ENCODE measurements around the gene IL13RA2. TPM values are rescaled to one million over a fixed set of nuclear protein-coding genes. Genes with fewer than 3 reads are reported as not detected.

The IL13RA2 gene
- total and polyA plus RNA-seq, 11 donors: 0.11 to 0.68 (median 0.31) TPM; not detected in 7

DNA sequence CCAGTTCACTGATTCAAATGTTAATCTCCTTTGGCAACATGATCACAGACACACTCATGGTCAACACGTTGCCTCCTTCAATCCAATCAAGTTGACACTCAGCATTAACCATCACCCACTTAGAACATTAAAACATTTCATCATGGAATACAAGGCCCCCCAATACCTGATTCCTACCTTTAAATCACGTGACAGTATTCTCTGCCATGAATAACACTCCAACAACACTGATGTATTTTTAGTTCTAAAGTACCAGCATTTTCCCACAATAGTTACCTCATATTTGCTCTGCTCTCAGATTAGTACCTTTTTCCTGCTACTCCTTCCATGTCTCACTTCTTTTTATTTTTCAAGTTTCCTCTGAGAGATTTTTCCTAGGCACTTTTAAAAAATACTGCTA lies 19.6 kb downstream of the IL13RA2 start:
- H3K36me3 ChIP-seq: no peaks in the 10 kb centered on the region
- WGBS, 4 donors: 42 to 64% (median 48%) methylated on average over 2 of the region's 2 CpGs

DNA sequence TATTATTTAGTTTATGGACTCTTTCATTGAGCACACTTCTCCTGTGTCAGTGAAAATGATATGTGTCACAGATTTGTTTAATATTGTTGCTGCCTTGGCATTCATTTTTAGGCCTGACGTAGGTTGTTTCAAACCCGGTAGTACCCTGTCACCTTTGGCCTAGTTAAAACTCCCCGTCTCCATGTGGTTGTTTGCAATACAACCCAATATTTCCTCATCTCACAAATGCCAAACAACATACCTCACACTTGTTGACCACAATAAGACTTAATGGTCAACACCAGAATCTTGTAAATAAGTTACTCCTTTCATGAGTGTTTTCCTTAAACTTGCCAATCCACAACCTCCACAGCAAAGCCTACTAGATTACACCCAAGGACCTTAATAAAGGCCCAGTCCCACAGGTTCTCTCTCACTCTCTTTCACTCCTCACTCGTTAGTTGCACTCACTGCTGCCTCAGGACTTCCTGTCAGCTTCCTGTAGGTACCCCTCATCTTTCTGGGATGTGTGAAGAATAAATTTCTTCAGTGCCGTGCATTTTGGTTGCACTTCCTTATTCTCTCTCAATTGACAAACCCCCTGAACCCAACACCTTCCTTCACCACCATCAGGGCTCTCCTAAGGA lies 31.3 kb downstream of the IL13RA2 start:
- no peaks in the 10 kb centered on the region for H3K9me3 ChIP-seq
- no peak for ATAC-seq
- no peak overlapping the region for H3K4me3 ChIP-seq
- no peak for DNase-seq
- TF ChIP-seq, protein P1, sequence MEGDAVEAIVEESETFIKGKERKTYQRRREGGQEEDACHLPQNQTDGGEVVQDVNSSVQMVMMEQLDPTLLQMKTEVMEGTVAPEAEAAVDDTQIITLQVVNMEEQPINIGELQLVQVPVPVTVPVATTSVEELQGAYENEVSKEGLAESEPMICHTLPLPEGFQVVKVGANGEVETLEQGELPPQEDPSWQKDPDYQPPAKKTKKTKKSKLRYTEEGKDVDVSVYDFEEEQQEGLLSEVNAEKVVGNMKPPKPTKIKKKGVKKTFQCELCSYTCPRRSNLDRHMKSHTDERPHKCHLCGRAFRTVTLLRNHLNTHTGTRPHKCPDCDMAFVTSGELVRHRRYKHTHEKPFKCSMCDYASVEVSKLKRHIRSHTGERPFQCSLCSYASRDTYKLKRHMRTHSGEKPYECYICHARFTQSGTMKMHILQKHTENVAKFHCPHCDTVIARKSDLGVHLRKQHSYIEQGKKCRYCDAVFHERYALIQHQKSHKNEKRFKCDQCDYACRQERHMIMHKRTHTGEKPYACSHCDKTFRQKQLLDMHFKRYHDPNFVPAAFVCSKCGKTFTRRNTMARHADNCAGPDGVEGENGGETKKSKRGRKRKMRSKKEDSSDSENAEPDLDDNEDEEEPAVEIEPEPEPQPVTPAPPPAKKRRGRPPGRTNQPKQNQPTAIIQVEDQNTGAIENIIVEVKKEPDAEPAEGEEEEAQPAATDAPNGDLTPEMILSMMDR (IDR thresholded peaks at IDR 0.05): no peak
- no peak for TF ChIP-seq POLR2A (IDR thresholded peaks at IDR 0.05)
- intact Hi-C loops (cut with DNase I): no loop called here
- 65 to 81% (median 72%) methylated on average over 5 of the region's 5 CpGs for WGBS, 4 donors
- no peak overlapping the region for H3K27ac ChIP-seq
- H3K27me3 ChIP-seq: peaks cover 0 to 4% (median 0%) of the 10 kb centered on the region in 9 donors
- no peaks in the 10 kb centered on the region for H3K36me3 ChIP-seq
- H3K4me1 ChIP-seq: no peaks in the 10 kb centered on the region

More for the DNA sequence above, 19.6 kb downstream of the IL13RA2 start:
- ATAC-seq (no peak), DNase-seq (no peak)
- no peak overlapping the region for H3K27ac ChIP-seq
- peaks cover 0 to 16% (median 0%) of the 10 kb centered on the region in 9 donors for H3K27me3 ChIP-seq
- TF ChIP-seq, protein P1 (IDR thresholded peaks at IDR 0.05): no peak
- TF ChIP-seq POLR2A (IDR thresholded peaks at IDR 0.05): no peak
- no peaks in the 10 kb centered on the region for H3K9me3 ChIP-seq
- intact Hi-C loops (cut with DNase I): no loop called here
- H3K4me1 ChIP-seq: no peaks in the 10 kb centered on the region
- H3K4me3 ChIP-seq: no peak overlapping the region

GRCh38 chrX:114976292-114976691 lies 41.1 kb downstream of the IL13RA2 start:
- ATAC-seq: no peak
- 73 to 90% (median 84%) methylated on average over 2 of the region's 2 CpGs for WGBS, 4 donors

DNA sequence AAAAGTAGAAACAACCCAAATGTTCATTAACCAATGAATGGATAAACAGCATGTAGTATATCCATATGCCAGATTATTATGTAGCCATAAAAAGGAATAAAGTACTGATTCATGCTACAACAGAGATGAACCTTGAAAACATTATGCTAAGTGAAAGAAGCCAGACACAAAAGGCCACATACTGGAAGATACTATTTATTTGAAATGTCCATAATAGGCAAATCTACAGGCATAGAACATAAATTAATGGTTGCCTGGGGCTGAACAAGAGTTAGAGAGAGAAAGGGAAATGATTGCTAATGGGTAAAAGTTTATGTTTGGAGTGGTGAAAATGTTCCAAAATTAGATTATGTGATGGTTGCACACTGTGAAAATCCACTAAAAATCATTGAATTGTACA lies 44.4 kb downstream of the IL13RA2 start:
- DNase-seq: no peak
- H3K4me3 ChIP-seq: no peak overlapping the region
- intact Hi-C loops (cut with DNase I): no loop called here
- H3K36me3 ChIP-seq: no peaks in the 10 kb centered on the region
- no peak overlapping the region for H3K27ac ChIP-seq
- no peak for ATAC-seq
- H3K4me1 ChIP-seq: no peaks in the 10 kb centered on the region
- peaks cover 0 to 7% (median 0%) of the 10 kb centered on the region in 9 donors for H3K27me3 ChIP-seq
- no peaks in the 10 kb centered on the region for H3K9me3 ChIP-seq
- no peak for TF ChIP-seq POLR2A (IDR thresholded peaks at IDR 0.05)
- TF ChIP-seq, protein P1 (IDR thresholded peaks at IDR 0.05): no peak

More at GRCh38 chrX:114976292-114976691, 41.1 kb downstream of the IL13RA2 start:
- intact Hi-C loops (cut with DNase I): no loop called here
- Histone ChIP-seq H3K27ac (no peak overlapping the region), H3K36me3 (no peaks in the 10 kb centered on the region), H3K4me3 (no peak overlapping the region), H3K4me1 (no peaks in the 10 kb centered on the region), H3K27me3 (no peaks in the 10 kb centered on the region), H3K9me3 (no peaks in the 10 kb centered on the region)
- DNase-seq: no peak
- TF ChIP-seq, protein P1 (IDR thresholded peaks at IDR 0.05): no peak
- no peak for TF ChIP-seq POLR2A (IDR thresholded peaks at IDR 0.05)
